ENCODE measurements around the gene CHST6.
"Not testable (repeated sequence)": the region's sequence is repeated elsewhere in the genome, so short reads cannot be mapped to it uniquely, and the experiment has no call there.

The CHST6 gene

DNA sequence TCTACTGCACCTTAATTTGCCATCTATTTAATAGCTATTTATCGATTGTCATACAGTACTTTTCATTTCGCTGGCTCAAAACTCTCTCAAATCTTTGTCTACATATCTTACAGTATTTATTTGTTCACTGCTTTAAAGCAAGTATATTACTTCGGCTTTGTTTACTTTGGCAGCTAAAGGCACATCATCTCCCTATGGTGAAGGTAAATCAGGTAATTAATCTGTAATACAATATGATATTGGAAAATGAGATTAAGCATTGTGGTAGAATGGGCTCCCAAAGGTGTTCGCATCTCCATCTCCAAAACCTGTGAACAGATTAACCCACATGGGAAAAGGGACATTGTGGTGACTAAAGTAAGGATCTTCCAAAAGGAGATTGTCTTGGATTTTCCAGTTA lies 37.2 kb downstream of the CHST6 start:
- no peaks in the 10 kb centered on the region for H3K27me3 Mint-ChIP-seq
- H3K4me1 Mint-ChIP-seq (ENCODE audit: low read depth) = peaks cover 33% of the 10 kb centered on the region
- H3K36me3 Mint-ChIP-seq (ENCODE audit: low read depth) = peaks cover 18% of the 10 kb centered on the region
- no peak overlapping the region for H3K27ac Mint-ChIP-seq
- intact Hi-C loops (cut with micrococcal nuclease) = no loop called here
- H3K9me3 Mint-ChIP-seq = no peaks in the 10 kb centered on the region
- no peak overlapping the region for H3K4me3 Mint-ChIP-seq

DNA sequence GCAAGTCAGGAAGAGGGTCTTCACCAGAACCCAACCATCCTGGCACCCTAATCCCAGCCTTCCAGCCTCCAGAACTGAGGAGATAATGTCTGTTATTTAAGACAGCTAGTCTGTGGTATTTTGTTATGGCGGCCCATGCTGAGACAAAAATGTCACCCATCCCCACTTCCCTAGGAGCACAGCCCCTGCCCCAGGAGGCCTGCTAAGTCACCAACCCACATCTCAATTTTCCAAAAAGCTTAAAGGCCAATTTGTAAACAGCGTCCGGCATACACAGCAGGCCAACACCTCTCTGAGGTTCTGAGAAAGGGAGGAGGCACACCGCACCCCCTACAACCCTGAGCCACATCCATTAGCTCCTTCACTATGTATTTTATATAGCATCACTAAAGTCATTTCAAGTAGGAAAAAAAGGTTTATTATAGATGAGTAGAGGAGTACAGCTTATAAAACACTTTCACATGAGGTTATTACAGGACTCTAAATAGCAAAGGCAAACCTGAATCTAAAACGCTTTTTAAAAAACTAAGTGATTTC lies 37.7 kb downstream of the CHST6 start:
- H3K36me3 Mint-ChIP-seq (ENCODE audit: low read depth) = peaks cover 18% of the 10 kb centered on the region
- H3K27ac Mint-ChIP-seq = no peak overlapping the region
- H3K9me3 Mint-ChIP-seq = no peaks in the 10 kb centered on the region
- intact Hi-C loops (cut with micrococcal nuclease) = no loop called here
- peaks cover 28% of the 10 kb centered on the region for H3K4me1 Mint-ChIP-seq (ENCODE audit: low read depth)
- H3K27me3 Mint-ChIP-seq = no peaks in the 10 kb centered on the region
- no peak overlapping the region for H3K4me3 Mint-ChIP-seq

GRCh38 chr16:75456971-75457370 lies 38.3 kb downstream of the CHST6 start:
- Mint-ChIP-seq H3K27me3 (no peaks in the 10 kb centered on the region), H3K9me3 (no peaks in the 10 kb centered on the region), H3K27ac (no peak overlapping the region), H3K36me3 (ENCODE audit: low read depth) (peaks cover 18% of the 10 kb centered on the region), H3K4me3 (no peak overlapping the region), H3K4me1 (ENCODE audit: low read depth) (peaks cover 22% of the 10 kb centered on the region)
- intact Hi-C loops (cut with micrococcal nuclease) = no loop called here

DNA sequence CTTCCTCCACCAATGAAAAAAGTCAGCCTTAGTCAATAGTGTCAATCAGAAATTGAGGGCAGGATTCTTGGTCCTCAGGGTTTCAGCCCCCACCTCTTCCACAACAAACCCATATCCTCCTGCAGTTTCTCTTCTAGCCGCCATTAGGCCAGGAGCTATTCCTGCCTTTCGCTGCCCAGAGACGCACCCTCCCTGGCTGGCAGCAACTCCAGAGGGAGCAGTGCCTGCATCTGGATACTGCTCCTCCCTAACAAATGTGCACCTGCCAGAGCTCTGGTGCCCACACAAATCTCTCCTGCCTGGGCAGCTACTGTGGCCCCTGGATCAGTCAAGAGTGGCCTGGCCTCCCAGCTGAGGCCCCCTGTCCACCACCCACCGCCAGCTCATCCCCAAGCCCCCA lies 38.8 kb downstream of the CHST6 start:
- intact Hi-C loops (cut with micrococcal nuclease); H3K9me3 Mint-ChIP-seq; H3K4me3 Mint-ChIP-seq; H3K27me3 Mint-ChIP-seq; H3K27ac Mint-ChIP-seq: not testable (repeated sequence)
- Mint-ChIP-seq H3K4me1 (ENCODE audit: low read depth) (peaks cover 18% of the 10 kb centered on the region), H3K36me3 (ENCODE audit: low read depth) (peaks cover 23% of the 10 kb centered on the region)

DNA sequence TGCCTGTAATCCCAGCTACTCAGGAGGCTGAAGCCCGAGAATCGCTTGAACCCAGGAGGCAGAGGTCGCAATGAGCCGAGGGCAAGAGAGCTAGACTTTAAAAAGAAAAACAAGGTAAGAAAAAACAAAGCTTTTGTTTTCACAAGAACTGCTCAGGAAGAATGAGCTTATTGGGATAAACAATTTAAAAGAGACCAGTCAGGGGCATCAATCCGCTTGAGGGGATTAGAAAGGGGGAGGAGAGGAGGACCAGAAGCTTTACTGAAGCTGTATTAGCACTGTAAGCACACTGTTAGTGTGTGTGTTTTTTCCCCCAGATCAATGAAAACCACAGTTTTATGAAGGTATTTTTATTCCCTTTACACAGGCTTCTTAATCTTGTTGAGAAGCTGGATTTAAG lies 39.6 kb downstream of the CHST6 start:
- Mint-ChIP-seq H3K4me3 (no peak overlapping the region), H3K36me3 (ENCODE audit: low read depth) (peaks cover 29% of the 10 kb centered on the region), H3K4me1 (ENCODE audit: low read depth) (peaks cover 16% of the 10 kb centered on the region), H3K9me3 (no peaks in the 10 kb centered on the region), H3K27ac (no peak overlapping the region), H3K27me3 (no peaks in the 10 kb centered on the region)
- intact Hi-C loops (cut with micrococcal nuclease) = no loop called here

- Mint-ChIP-seq H3K9me3 (no peaks in the 10 kb centered on the region), H3K4me3 (no peak overlapping the region), H3K4me1 (ENCODE audit: low read depth) (no peaks in the 10 kb centered on the region), H3K27me3 (no peaks in the 10 kb centered on the region), H3K27ac (no peak overlapping the region), H3K36me3 (ENCODE audit: low read depth) (peaks cover 39% of the 10 kb centered on the region)
- intact Hi-C loops (cut with micrococcal nuclease) = no loop called here
Observed at GRCh38 chr16:75452464-75453190, 42.6 kb downstream of the CHST6 start.

DNA sequence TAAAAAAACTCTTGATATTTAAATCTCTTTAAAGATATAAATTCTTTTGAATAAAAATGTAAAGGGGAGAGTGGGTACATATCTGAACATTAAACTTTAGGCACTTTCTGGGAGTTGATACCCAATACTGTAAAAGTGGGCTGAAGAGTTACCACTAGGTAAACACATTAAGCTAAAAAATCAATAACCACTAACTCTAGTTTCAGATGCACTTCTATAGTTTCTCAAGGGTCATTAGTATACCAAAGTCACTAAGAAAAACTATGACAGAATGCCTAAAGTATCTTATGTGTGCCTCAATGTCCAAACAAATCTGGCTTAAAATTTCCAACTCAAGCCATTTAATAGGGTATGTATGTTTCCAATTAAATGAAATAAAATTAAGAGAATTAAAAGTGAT lies 48.8 kb downstream of the CHST6 start:
- Mint-ChIP-seq H3K27ac (no peak overlapping the region), H3K36me3 (ENCODE audit: low read depth) (peaks cover 48% of the 10 kb centered on the region), H3K27me3 (no peaks in the 10 kb centered on the region), H3K4me1 (ENCODE audit: low read depth) (no peaks in the 10 kb centered on the region), H3K9me3 (no peaks in the 10 kb centered on the region), H3K4me3 (no peak overlapping the region)
- intact Hi-C loops (cut with micrococcal nuclease) = no loop called here

DNA sequence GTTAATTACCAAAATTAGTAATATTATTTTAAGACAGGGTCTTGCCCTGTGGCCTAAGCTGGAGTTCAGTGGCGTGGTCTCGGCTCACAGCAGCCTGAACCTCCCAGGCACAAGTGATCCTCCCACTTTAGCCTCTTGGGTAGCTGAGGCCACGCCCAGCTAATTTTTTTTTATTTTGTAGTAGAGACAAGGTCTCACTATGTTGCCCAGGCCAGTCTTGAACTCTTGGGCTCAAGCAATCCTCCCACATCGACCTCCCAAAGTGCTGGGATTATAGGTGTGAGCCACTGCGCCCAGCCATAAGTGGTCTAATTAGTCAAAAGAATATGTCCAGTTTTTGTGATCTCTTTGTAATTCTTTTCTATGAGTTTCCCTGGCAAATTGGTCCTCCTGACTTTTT lies 49.9 kb downstream of the CHST6 start:
- Mint-ChIP-seq H3K36me3 (ENCODE audit: low read depth) (peaks cover 37% of the 10 kb centered on the region), H3K27ac (no peak overlapping the region), H3K4me3 (no peak overlapping the region), H3K9me3 (no peaks in the 10 kb centered on the region), H3K4me1 (ENCODE audit: low read depth) (no peaks in the 10 kb centered on the region), H3K27me3 (no peaks in the 10 kb centered on the region)
- intact Hi-C loops (cut with micrococcal nuclease) = no loop called here

DNA sequence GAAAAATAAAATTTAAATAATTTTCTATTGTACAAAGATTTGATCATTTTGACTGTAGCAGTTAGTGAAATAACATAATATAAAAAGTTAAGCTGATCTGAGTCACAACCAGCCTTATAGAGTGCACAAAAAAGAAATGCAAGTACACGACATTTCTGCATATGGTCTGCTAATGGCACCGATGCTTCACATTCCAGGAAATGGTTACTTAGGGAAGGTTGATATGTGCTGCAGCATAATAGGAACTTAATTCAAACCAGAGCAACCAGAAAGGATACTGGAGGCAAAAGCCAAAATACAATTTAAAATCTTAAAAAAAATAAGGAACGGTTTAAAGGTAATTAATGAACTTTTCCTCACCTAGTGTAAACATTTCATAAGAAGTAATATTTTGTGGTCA lies 51.9 kb downstream of the CHST6 start:
- Mint-ChIP-seq H3K27ac (no peak overlapping the region), H3K27me3 (no peaks in the 10 kb centered on the region), H3K36me3 (ENCODE audit: low read depth) (peaks cover 18% of the 10 kb centered on the region), H3K9me3 (no peaks in the 10 kb centered on the region), H3K4me1 (ENCODE audit: low read depth) (no peaks in the 10 kb centered on the region), H3K4me3 (no peak overlapping the region)
- intact Hi-C loops (cut with micrococcal nuclease) = no loop called here

DNA sequence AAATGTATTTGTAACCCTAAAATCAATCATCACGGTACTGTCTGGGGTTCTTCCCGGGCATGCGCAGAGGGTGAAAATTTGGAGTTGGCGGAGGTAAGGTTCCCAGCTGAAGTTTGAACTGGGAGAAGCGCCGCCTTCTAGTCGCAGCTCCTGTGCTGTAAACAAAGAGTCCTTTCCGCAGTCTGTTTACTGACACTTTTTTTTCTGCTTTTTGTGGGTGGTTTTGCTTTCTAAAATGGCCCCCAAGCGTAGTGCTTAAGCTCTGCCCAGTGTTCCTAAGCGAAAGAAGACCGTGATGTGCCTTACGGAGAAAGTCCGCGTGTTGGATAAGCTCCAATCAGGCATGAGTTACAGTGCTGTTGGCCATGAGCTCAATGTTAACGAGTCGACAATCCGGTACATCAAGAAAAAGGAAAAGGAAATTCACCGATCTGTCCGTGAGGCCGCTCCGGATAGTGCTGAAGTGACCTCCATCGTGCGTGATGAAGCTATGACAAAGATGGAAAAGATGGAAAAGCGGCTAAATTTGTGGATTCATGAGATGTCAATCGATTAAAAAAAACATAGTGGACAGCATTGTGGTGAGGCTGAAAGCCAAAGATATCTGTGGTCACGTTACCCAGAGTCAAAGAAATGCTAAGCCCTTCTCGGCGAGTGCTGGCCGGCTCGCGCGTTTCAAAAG lies 61.4 kb downstream of the CHST6 start:
- peak overlapping the region; percentile 92 for H3K4me3 Mint-ChIP-seq
- intact Hi-C loops (cut with micrococcal nuclease) = loop anchor here (1.0 to 10.0 kb wide), 5 partner anchors 30 to 214 kb away; partner anchors contain the start of genes ADAT1, TMEM170A and TMEM231

DNA sequence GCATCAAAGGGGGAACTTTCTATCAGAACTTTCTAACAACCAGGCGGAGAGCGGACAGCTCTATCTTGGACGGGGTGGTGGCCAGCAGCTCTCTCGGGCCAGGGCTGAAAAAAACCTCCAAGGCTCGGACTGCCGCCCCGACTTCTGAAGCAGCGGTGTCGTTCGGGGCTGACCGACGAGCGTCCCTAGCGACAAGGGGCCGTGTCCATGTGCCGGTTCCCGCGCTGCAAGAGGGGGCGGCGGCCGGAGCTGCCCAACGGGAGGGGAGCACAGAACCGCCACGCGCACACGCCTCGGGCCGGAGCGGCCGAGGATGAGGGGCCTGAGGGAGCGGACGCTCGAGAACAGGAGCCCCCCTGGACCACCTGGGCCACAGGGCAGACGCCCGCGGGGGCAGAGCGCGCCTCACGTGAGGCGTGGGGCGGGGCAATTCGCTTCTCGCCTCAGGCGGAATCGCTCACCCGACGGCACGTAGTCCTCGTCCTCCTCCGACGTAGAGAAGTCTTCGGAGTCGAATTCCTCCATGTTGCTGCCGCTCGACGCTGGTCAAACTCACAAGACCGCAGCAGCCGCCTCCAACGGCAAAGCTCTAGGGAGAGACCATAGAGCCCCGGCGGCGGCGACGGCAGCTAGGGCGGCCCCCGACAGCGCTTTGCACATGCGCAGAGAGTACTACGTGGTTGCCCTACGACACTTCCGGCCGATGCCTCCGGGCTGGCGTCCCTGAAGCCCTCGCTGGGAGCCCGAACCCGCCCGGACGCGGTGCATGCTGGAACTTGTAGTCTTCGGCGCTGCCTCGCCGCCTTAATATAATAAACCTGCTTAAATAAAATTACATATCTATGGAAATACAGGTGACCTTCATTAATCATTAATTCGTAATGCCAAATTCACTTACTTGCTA lies 62.2 kb downstream of the CHST6 start, which contains the start of gene CFDP1:
Gene CFDP1, minus strand, starts transcription at position 676 of the 904 bp plus-strand sequence. Its CDS starts 151 bp downstream, at position 525.
- H3K27me3 Mint-ChIP-seq = peaks cover 7% of the 10 kb centered on the region
- peaks cover 37% of the 10 kb centered on the region for H3K36me3 Mint-ChIP-seq (ENCODE audit: low read depth)
- no peaks in the 10 kb centered on the region for H3K9me3 Mint-ChIP-seq
- H3K27ac Mint-ChIP-seq = peak within 1 kb of the TSS; percentile 96
- H3K4me3 Mint-ChIP-seq = peak within 1 kb of the TSS; percentile 92
- intact Hi-C loops (cut with micrococcal nuclease) = loop anchor here (1.0 to 10.0 kb wide), 4 partner anchors 84 to 215 kb away; partner anchors contain the start of genes ADAT1 and TMEM231
- H3K4me1 Mint-ChIP-seq (ENCODE audit: low read depth) = peaks cover 43% of the 10 kb centered on the region

More for the DNA sequence above, 61.4 kb downstream of the CHST6 start:
- Mint-ChIP-seq H3K4me1 (ENCODE audit: low read depth) (peaks cover 35% of the 10 kb centered on the region), H3K27me3 (peaks cover 7% of the 10 kb centered on the region), H3K27ac (peak overlapping the region; percentile 96), H3K36me3 (ENCODE audit: low read depth) (peaks cover 29% of the 10 kb centered on the region), H3K9me3 (no peaks in the 10 kb centered on the region)

GRCh38 chr16:75429621-75430403 lies 65.4 kb downstream of the CHST6 start:
- Mint-ChIP-seq H3K36me3 (ENCODE audit: low read depth) (peaks cover 43% of the 10 kb centered on the region), H3K4me3 (no peak overlapping the region), H3K27ac (no peak overlapping the region), H3K4me1 (ENCODE audit: low read depth) (peaks cover 39% of the 10 kb centered on the region), H3K9me3 (no peaks in the 10 kb centered on the region), H3K27me3 (no peaks in the 10 kb centered on the region)
- intact Hi-C loops (cut with micrococcal nuclease) = loop anchor here (10.0 kb wide), 1 partner anchor 125 kb away; the partner anchor contains the start of gene TMEM231

DNA sequence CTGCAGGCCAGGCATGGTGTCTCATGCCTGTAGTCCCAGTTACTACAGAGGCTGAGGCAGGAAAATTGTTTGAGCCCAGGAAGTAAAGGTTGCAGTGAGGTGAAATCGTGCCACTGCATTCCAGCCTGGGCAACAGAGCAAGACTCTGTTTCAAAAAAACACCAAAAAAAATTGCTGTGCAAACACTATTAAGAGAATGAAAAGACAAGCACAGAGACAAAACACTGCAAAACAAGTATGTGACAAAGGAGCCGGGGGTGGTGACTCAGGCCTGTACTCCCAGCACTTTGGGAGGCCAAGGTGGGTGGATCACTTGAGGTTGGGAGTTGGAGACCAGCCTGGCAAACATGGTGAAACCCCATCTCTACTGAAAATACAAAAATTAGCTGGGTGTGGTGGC lies 68.7 kb downstream of the CHST6 start:
- H3K27me3 Mint-ChIP-seq; H3K9me3 Mint-ChIP-seq; intact Hi-C loops (cut with micrococcal nuclease); H3K27ac Mint-ChIP-seq; H3K4me3 Mint-ChIP-seq: not testable (repeated sequence)
- peaks cover 22% of the 10 kb centered on the region for H3K4me1 Mint-ChIP-seq (ENCODE audit: low read depth)
- H3K36me3 Mint-ChIP-seq (ENCODE audit: low read depth) = peaks cover 21% of the 10 kb centered on the region
